HPDE6-E6E7 (cell line): ENCODE results near the gene CACYBP.

Experiments
- DNase-seq: peaks from one replicate; pipeline ENCODE4 v3.0.0; 2011; ENCODE audit warnings: missing footprints; ENCODE audit errors: extremely low spot score

The CACYBP gene

GRCh38 chr1:174971902-174972301 is 27.8 kb upstream of the CACYBP start:
- DNase-seq: no peak

- no peak for DNase-seq
These were observed 25.0 kb upstream of the CACYBP start for GRCh38 chr1:174974711-174975119.

DNA sequence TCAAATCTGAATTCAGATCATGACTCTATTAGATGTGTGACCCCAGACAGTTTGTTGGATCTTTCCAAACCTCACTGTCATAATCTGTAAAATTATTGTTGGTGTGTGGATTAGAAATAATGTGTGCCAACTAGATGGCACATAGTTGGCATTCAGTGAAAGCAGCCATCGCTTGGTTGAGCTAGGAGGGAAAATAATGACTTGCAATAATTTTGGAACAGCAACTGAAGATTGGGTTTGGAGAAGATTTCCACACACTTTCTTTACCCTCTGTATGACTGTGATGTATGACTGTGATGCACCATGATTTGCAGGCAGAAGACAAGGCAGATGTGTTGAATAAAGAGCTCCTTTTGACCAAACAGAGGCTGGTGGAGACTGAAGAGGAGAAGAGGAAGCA is 24.0 kb upstream of the CACYBP start:
- DNase-seq: no peak

GRCh38 chr1:174976436-174977108 is 23.2 kb upstream of the CACYBP start:
- peak; percentile 69 for DNase-seq

GRCh38 chr1:174982971-174983689 is 16.6 kb upstream of the CACYBP start:
- DNase-seq: no peak

- no peak for DNase-seq
These were observed 14.8 kb upstream of the CACYBP start for GRCh38 chr1:174984952-174985351.

- no peak for DNase-seq
These were observed 11.2 kb upstream of the CACYBP start for GRCh38 chr1:174988539-174988938.

DNA sequence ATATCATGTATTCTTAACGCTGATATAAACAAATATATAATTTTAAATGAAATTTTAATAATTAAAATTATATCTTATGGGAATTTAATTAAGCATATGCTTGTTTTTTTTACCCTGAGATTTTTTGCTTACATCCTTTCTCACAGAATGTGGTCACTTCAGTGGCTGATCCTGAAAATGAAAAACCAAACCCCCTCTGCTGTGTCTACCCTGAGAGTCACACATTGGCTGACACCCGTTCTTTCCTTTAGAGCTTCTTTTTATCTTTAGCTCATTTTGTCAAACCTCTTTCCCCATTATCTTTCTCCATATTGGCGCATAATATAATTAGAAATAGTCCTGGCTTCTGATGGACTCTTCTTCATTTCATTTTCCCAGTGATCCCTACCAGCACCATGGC is 10.8 kb upstream of the CACYBP start:
- DNase-seq: no peak

GRCh38 chr1:174989536-174990220 is 10.1 kb upstream of the CACYBP start:
- no peak for DNase-seq

- DNase-seq: peak; percentile 26
These were observed 9.3 kb upstream of the CACYBP start for GRCh38 chr1:174990382-174990999.

DNA sequence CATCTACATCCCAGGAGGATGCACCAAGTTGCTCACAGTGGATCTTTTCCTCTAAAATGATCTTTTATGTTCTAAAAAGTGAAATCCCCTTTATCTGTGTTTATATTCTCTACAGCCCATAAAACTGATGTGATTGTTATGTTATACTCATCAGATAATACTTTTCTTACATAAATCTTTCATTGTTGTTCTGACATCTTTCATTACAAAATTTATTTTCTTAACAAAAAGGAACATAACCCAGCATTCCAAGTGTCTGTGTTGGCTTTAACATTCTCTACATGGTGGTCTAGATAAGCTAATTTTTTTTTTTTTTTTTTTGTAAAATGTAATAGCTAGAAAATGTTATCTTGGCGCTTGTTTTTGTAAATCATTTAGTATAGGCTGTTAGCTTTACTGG is 8.3 kb upstream of the CACYBP start:
- no peak for DNase-seq

DNA sequence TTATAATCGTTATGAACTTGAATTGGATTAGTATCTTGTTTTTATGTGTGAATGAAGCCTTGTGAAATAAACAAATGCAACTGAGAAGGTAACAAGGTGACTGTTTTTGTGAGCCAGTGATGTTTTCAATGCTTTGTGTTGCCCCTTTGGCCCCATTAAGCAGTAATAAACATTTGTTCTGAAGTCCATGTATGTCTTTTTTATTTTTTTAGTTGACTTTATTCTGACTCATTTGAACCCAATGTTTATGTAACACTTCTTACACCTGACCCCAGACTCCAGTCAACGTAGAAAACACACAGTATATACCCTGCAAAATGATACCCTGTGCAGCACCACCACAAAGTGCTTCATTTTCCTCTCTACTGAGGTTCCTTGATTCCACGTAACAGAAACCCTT is 4.6 kb upstream of the CACYBP start:
- DNase-seq: no peak

DNA sequence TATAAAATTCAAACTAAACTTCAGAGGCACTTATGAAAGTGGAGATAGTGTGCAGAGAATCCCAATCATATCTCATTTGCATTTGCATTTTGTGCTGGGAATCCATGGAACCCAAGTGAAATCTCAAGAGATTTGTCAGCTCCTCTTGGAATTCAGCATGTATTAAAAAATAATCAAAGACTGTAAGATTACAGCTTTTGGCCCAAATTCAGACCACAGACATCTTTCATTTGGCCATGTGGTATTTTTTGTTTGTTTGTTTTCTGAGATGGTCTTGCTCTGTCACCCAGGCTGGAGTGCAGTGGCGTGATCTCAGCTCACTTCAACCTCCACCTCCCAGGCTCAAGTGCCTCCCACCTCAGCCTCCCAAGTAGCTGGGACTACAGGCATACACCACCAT is 3.8 kb upstream of the CACYBP start:
- no peak for DNase-seq

- no peak for DNase-seq
These were observed 3.3 kb upstream of the CACYBP start for GRCh38 chr1:174996476-174996875.

GRCh38 chr1:174997041-174997440 is 2.7 kb upstream of the CACYBP start:
- no peak for DNase-seq

DNA sequence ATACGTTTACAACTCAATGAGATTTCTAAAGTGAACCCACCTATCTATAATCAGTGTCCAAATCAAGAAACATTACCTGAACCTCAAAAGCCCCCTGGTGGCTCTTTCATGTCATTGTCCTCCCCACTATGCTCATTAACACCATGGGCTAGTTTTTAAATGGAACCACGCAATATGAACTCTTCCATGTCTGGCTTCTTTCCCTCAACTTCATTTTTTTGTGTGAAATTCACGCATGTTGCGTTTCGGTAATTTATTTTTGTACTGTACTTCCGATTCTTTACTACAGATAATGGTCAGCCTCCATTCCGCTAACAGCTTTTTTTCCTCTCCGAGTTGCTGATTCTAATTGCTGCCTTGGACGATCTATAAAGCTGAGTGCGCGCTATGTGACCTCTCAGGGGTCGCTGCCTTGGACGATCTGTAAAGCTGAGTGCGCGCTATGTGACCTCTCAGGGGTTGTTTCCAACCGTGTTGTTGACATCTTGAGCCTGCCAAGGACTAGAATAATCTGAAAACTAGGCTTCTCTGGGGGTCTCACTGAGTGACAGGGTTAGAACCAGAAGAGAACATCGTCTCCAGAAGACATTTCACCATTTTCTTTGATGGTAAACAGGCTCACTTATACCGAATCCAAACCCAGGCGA is 1.1 kb upstream of the CACYBP start:
- no peak for DNase-seq

- DNase-seq: peak; percentile 89
These were observed 371 bp upstream of the CACYBP start for GRCh38 chr1:174999216-174999935.

GRCh38 chr1:175000697-175001187 is 995 bp downstream of the CACYBP start:
- DNase-seq: no peak

DNA sequence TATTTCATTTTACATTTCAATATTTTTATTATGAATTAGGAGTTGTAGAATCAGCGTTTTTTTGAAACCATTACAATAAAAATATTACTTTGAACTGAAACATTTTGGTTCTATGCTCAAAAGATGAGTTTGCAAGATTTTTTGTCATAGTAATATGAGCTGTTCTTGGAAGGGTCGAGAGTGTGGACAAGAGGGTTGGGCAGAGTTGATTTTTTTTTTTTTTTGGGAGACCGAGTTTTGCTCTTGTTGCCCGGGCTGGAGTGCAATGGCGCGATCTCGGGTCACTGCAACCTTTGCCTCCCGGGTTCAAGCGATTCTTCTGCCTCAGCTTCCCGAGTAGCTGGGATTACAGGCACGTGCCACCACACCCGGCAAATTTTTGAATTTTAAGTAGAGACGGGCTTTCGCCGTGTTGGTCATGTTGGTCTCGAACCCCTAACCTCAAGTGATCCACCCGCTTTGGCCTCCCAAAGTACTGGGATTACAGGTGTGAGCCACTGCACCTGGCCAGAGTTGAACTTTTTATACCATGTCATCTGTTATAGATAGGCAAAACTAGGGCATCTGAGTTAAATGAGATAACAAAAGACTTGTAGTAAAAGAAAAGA is 3.3 kb downstream of the CACYBP start:
- DNase-seq: no peak

DNA sequence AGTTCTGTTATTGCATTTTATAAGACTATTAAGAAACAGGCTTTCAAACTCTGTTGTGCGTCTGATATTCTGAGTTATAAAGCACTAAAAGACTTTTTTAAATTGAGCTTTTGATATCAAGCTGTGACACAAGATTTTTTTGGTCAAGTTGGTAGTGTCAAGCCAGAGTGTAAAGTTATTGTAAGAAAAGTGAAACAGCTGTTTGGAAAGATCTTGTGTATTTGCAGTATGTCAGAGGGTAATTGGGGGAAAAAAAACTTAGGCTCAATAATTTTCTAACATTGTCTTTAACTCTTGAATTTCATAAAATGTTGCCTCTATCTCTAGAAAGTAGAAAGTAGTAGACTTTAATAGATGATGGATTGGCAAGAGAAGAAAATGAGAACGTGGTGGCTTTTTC is 3.8 kb downstream of the CACYBP start:
- no peak for DNase-seq
